ENCODE results near the gene ELMO2. TPM values are rescaled to one million over a fixed set of nuclear protein-coding genes. Genes with fewer than 3 reads are reported as not detected.

The ELMO2 gene, protein sequence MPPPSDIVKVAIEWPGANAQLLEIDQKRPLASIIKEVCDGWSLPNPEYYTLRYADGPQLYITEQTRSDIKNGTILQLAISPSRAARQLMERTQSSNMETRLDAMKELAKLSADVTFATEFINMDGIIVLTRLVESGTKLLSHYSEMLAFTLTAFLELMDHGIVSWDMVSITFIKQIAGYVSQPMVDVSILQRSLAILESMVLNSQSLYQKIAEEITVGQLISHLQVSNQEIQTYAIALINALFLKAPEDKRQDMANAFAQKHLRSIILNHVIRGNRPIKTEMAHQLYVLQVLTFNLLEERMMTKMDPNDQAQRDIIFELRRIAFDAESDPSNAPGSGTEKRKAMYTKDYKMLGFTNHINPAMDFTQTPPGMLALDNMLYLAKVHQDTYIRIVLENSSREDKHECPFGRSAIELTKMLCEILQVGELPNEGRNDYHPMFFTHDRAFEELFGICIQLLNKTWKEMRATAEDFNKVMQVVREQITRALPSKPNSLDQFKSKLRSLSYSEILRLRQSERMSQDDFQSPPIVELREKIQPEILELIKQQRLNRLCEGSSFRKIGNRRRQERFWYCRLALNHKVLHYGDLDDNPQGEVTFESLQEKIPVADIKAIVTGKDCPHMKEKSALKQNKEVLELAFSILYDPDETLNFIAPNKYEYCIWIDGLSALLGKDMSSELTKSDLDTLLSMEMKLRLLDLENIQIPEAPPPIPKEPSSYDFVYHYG
- total RNA-seq (2014; rRNA removed; shearing (Covaris generic)) = 23.3 and 27.2 TPM in 2 replicates

GRCh38 chr20:46406200-46406985 is at the start of gene ELMO2:
Gene ELMO2 (minus strand): TSS chr20:46406615. CDS start chr20:46394482, 12,133 bp downstream.

Other genes with a start within 250 kb of the ELMO2 start
- not detected in 2 replicates for gene CDH22, start 98.1 kb downstream of the ELMO2 start, total RNA-seq (2014; rRNA removed; shearing (Covaris generic))
- gene ZNF334, start 106.9 kb upstream of the ELMO2 start, total RNA-seq (2014; rRNA removed; shearing (Covaris generic)) = 2.4 and 4.0 TPM in 2 replicates
- not detected in 2 replicates for gene OCSTAMP, start 144.0 kb upstream of the ELMO2 start, total RNA-seq (2014; rRNA removed; shearing (Covaris generic))
- 1.5 and 2.8 TPM in 2 replicates for gene SLC13A3, start 244.8 kb upstream of the ELMO2 start, total RNA-seq (2014; rRNA removed; shearing (Covaris generic))